ENCODE results near the gene CTU1. TPM values are rescaled to one million over a fixed set of nuclear protein-coding genes. Genes with fewer than 3 reads are reported as not detected.

Gene CTU1
- polyA plus RNA-seq, 1 experiment: 3.3 TPM

- CTCF ChIA-PET: no interaction called here
- TF ChIP-seq, protein P1, sequence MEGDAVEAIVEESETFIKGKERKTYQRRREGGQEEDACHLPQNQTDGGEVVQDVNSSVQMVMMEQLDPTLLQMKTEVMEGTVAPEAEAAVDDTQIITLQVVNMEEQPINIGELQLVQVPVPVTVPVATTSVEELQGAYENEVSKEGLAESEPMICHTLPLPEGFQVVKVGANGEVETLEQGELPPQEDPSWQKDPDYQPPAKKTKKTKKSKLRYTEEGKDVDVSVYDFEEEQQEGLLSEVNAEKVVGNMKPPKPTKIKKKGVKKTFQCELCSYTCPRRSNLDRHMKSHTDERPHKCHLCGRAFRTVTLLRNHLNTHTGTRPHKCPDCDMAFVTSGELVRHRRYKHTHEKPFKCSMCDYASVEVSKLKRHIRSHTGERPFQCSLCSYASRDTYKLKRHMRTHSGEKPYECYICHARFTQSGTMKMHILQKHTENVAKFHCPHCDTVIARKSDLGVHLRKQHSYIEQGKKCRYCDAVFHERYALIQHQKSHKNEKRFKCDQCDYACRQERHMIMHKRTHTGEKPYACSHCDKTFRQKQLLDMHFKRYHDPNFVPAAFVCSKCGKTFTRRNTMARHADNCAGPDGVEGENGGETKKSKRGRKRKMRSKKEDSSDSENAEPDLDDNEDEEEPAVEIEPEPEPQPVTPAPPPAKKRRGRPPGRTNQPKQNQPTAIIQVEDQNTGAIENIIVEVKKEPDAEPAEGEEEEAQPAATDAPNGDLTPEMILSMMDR (IDR thresholded peaks at IDR 0.05; ENCODE audit: insufficient read depth, low read depth, low read length): no peak
- no peaks in the 10 kb centered on the region for H3K27me3 ChIP-seq (ENCODE audit: control insufficient read depth, insufficient read depth, low read length)
Measured at GRCh38 chr19:51142119-51142518, 33.9 kb upstream of the CTU1 start, which contains the start of gene SIGLEC7. SIGLEC7 (plus strand) TSS chr19:51142301; CDS start chr19:51142370, 69 bp downstream.

GRCh38 chr19:51141181-51141580, 33.0 kb upstream of the CTU1 start:
- TF ChIP-seq, protein P1 (IDR thresholded peaks at IDR 0.05; ENCODE audit: insufficient read depth, low read depth, low read length): no peak
- Histone ChIP-seq H3K4me3 (ENCODE audit: low read depth, low read length) (no peak overlapping the region), H3K27me3 (ENCODE audit: control insufficient read depth, insufficient read depth, low read length) (no peaks in the 10 kb centered on the region), H3K36me3 (ENCODE audit: control insufficient read depth, insufficient read depth, low read length) (no peaks in the 10 kb centered on the region)
- DNase-seq (ENCODE audit: low read depth): no peak
- CTCF ChIA-PET: no interaction called here
- POLR2A ChIA-PET: no interaction called here

More at GRCh38 chr19:51142119-51142518, 33.9 kb upstream of the CTU1 start, which contains the start of gene SIGLEC7:
- POLR2A ChIA-PET: no interaction called here
- Histone ChIP-seq H3K4me3 (ENCODE audit: low read depth, low read length) (no peak within 1 kb of the TSS), H3K36me3 (ENCODE audit: control insufficient read depth, insufficient read depth, low read length) (no peaks in the 10 kb centered on the region)
- no peak for DNase-seq (ENCODE audit: low read depth)

DNA sequence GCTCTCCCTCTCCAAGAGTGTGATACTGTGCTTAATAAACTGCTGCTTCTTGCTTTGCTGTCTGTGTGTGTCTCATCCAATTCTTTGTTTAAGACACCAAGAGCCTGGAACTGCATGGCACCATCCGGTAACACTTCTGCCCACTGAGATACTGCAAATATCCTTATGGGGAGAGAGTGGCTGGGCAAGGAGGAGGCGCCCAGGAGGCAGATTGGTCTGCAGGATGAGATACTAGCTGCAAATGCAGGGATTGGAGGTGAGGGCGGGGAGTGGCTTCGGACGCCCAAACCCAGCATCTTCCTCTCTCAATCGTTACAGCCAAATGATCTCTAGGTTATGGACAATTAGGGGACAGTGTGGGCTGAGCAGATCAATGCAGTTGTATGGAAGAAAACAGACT, 32.2 kb upstream of the CTU1 start:
- no peak for DNase-seq (ENCODE audit: low read depth)
- ChIA-PET POLR2A (no interaction called here), CTCF (no interaction called here)
- Histone ChIP-seq H3K36me3 (ENCODE audit: control insufficient read depth, insufficient read depth, low read length) (no peaks in the 10 kb centered on the region), H3K27me3 (ENCODE audit: control insufficient read depth, insufficient read depth, low read length) (no peaks in the 10 kb centered on the region), H3K4me3 (ENCODE audit: low read depth, low read length) (no peak overlapping the region)
- TF ChIP-seq, protein P1 (IDR thresholded peaks at IDR 0.05; ENCODE audit: insufficient read depth, low read depth, low read length): no peak

GRCh38 chr19:51139299-51140014, 31.2 kb upstream of the CTU1 start:
- ChIA-PET POLR2A (no interaction called here), CTCF (no interaction called here)
- Histone ChIP-seq H3K36me3 (ENCODE audit: control insufficient read depth, insufficient read depth, low read length) (no peaks in the 10 kb centered on the region), H3K4me3 (ENCODE audit: low read depth, low read length) (no peak overlapping the region), H3K27me3 (ENCODE audit: control insufficient read depth, insufficient read depth, low read length) (no peaks in the 10 kb centered on the region)
- DNase-seq (ENCODE audit: low read depth): no peak
- TF ChIP-seq, protein P1 (IDR thresholded peaks at IDR 0.05; ENCODE audit: insufficient read depth, low read depth, low read length): no peak

DNA sequence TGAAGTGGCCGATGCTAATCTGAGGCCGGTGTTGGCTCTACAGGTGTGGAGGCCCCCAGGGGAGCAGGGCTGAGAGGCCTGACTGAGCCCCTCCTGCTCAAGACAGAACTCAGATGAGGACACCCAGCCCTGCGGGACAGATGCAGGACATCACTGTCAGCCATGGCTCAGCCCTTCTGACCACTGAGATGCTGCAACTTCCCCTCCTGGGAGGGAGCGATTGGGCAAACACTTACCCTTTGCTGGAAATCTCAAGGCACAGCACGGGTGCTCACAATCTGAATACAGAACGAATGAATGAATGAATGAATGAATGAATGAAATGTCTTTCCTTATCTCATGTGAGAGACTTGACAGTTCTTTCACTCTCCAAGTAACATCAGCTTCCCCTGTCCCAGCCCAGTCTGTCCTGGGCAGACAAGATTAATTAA, 30.4 kb upstream of the CTU1 start:
- H3K27me3 ChIP-seq (ENCODE audit: control insufficient read depth, insufficient read depth, low read length): no peaks in the 10 kb centered on the region
- ChIA-PET CTCF (no interaction called here), POLR2A (no interaction called here)
- H3K36me3 ChIP-seq (ENCODE audit: control insufficient read depth, insufficient read depth, low read length): no peaks in the 10 kb centered on the region
- no peak for DNase-seq (ENCODE audit: low read depth)
- H3K4me3 ChIP-seq (ENCODE audit: low read depth, low read length): no peak overlapping the region
- TF ChIP-seq, protein P1 (IDR thresholded peaks at IDR 0.05; ENCODE audit: insufficient read depth, low read depth, low read length): no peak
